ENCODE results near the gene COL4A5. TPM values are rescaled to one million over a fixed set of nuclear protein-coding genes. Genes with fewer than 3 reads are reported as not detected.
A peak's percentile ranks its signal among the peaks of the same experiment; 100 is the strongest.

Gene COL4A5
- total and polyA plus RNA-seq, 5 experiments from 2014 or later = not detected

GRCh38 chrX:108426262-108426661 is 13.4 kb upstream of the COL4A5 start:
- no peak overlapping the region for H3K4me3 Mint-ChIP-seq
- POLR2A ChIA-PET = no interaction called here
- H3K9me3 Mint-ChIP-seq = peaks cover 0 to 2% (median 0%) of the 10 kb centered on the region in 9 donors
- H3K27me3 Mint-ChIP-seq = peaks cover 0 to 12% (median 0%) of the 10 kb centered on the region in 5 donors
- DNase-seq (no peak), ATAC-seq (no peak)
- H3K4me1 Mint-ChIP-seq = no peaks in the 10 kb centered on the region
- H3K36me3 Mint-ChIP-seq = no peaks in the 10 kb centered on the region
- no peak overlapping the region for H3K27ac Mint-ChIP-seq

GRCh38 chrX:108435261-108435660 is 4.4 kb upstream of the COL4A5 start:
- Mint-ChIP-seq H3K9me3 (peaks cover 0 to 2% (median 0%) of the 10 kb centered on the region in 9 donors), H3K27ac (no peak overlapping the region), H3K36me3 (no peaks in the 10 kb centered on the region)

GRCh38 chrX:108437349-108438109 is 2.1 kb upstream of the COL4A5 start:
- peaks cover 12 to 17% (median 14%) of the 10 kb centered on the region in 5 donors for H3K27me3 Mint-ChIP-seq
- H3K4me3 Mint-ChIP-seq = no peak overlapping the region
- H3K4me1 Mint-ChIP-seq = peaks cover 3 to 15% (median 9%) of the 10 kb centered on the region in 4 donors
- H3K9me3 Mint-ChIP-seq = peaks cover 0 to 2% (median 0%) of the 10 kb centered on the region in 9 donors
- no peaks in the 10 kb centered on the region for H3K36me3 Mint-ChIP-seq
- ATAC-seq (no peak), DNase-seq (no peak)
- POLR2A ChIA-PET = no interaction called here
- H3K27ac Mint-ChIP-seq = no peak overlapping the region

More at GRCh38 chrX:108435261-108435660, 4.4 kb upstream of the COL4A5 start:
- POLR2A ChIA-PET = no interaction called here
- Mint-ChIP-seq H3K4me1 (peaks cover 0 to 10% (median 4%) of the 10 kb centered on the region in 4 donors), H3K27me3 (peaks cover 10 to 15% (median 11%) of the 10 kb centered on the region in 5 donors), H3K4me3 (no peak overlapping the region)
- no peak for DNase-seq
- no peak for ATAC-seq

DNA sequence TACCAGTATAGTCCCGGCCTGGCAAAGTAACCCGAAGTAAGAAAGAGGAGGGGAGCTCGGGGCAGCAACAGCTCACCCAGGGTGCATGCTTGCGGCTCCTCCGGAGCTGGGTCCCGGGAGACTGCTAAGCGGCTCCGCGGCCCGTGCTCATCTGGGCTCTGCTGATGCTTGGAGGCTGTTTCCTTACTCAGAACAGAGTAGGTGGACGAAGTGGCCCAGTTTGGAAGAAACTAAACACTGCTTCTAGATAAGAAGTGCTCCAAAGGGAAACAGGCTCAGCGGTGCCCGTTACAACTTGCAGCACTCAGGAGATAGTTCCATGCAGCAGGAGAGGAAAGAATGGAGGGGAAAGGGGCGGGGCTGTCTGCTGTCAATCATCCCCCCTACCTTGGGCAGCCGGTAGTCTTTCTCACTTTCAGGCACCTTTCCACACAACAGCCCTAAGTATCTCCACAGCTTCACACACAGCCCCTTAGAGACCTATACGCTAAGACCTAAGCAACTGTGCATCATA is 1.5 kb upstream of the COL4A5 start, which contains the start of gene COL4A6:
Gene COL4A6, minus strand, starts transcription at position 313 of the 514 bp plus-strand sequence. Its CDS starts 226 bp downstream, at position 87.
- H3K4me1 Mint-ChIP-seq = peaks cover 3 to 15% (median 9%) of the 10 kb centered on the region in 4 donors
- peaks cover 0 to 2% (median 0%) of the 10 kb centered on the region in 9 donors for H3K9me3 Mint-ChIP-seq
- ATAC-seq (no peak), DNase-seq (no peak)
- peaks cover 12 to 18% (median 16%) of the 10 kb centered on the region in 5 donors for H3K27me3 Mint-ChIP-seq
- POLR2A ChIA-PET = no interaction called here
- H3K27ac Mint-ChIP-seq = no peak within 1 kb of the TSS
- peak within 1 kb of the TSS in 6 of 10 donors; percentile 58 to 75 (median 70) for H3K4me3 Mint-ChIP-seq
- no peaks in the 10 kb centered on the region for H3K36me3 Mint-ChIP-seq

GRCh38 chrX:108439961-108440696 is 491 bp downstream of the COL4A5 start:
- Mint-ChIP-seq H3K36me3 (no peaks in the 10 kb centered on the region), H3K4me3 (peak overlapping the region; percentile 38 to 78 (median 64)), H3K4me1 (peaks cover 3 to 15% (median 9%) of the 10 kb centered on the region in 4 donors), H3K27ac (no peak overlapping the region), H3K9me3 (peaks cover 0 to 2% (median 0%) of the 10 kb centered on the region in 9 donors), H3K27me3 (peaks cover 10 to 20% (median 17%) of the 10 kb centered on the region in 5 donors)
- POLR2A ChIA-PET = no interaction called here
- no peak for DNase-seq
- no peak for ATAC-seq

GRCh38 chrX:108442901-108443464 is 3.3 kb downstream of the COL4A5 start:
- H3K4me1 Mint-ChIP-seq = peaks cover 3 to 15% (median 9%) of the 10 kb centered on the region in 4 donors
- peaks cover 0 to 2% (median 0%) of the 10 kb centered on the region in 9 donors for H3K9me3 Mint-ChIP-seq
- POLR2A ChIA-PET = no interaction called here
- H3K4me3 Mint-ChIP-seq = no peak overlapping the region
- no peaks in the 10 kb centered on the region for H3K36me3 Mint-ChIP-seq
- DNase-seq (no peak), ATAC-seq (no peak)
- no peak overlapping the region for H3K27ac Mint-ChIP-seq
- peaks cover 10 to 21% (median 10%) of the 10 kb centered on the region in 5 donors for H3K27me3 Mint-ChIP-seq

- ATAC-seq = no peak
- no peaks in the 10 kb centered on the region for H3K36me3 Mint-ChIP-seq
- no peak for DNase-seq
- POLR2A ChIA-PET = no interaction called here
- H3K27ac Mint-ChIP-seq = no peak overlapping the region
- no peaks in the 10 kb centered on the region for H3K4me1 Mint-ChIP-seq
- H3K27me3 Mint-ChIP-seq = peaks cover 0 to 7% (median 2%) of the 10 kb centered on the region in 5 donors
- peaks cover 0 to 2% (median 0%) of the 10 kb centered on the region in 9 donors for H3K9me3 Mint-ChIP-seq
- no peak overlapping the region for H3K4me3 Mint-ChIP-seq
Observed at GRCh38 chrX:108447303-108447702, 7.7 kb downstream of the COL4A5 start.

DNA sequence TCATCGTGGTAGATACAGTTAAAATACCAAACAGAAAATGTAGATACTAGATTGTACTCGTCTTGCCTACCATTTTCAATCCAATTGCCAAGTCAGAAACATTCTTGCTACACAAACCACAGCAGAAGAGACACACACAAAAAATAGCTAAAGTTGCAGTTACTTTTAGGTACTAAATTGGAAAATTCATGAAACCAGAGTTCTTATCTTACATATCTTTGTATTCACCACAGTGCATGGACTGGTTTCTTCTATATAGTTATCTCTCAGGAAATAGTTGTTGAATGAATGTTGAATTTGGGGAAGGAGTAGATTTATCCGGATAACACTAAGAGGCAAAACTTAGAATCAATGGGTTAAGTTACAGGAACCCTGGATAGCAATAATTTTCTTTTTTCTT is 14.2 kb downstream of the COL4A5 start:
- no peak for ATAC-seq
- no peak for DNase-seq
- POLR2A ChIA-PET = no interaction called here
- H3K27ac Mint-ChIP-seq = no peak overlapping the region
- no peaks in the 10 kb centered on the region for H3K36me3 Mint-ChIP-seq
- no peaks in the 10 kb centered on the region for H3K4me1 Mint-ChIP-seq
- H3K27me3 Mint-ChIP-seq = no peaks in the 10 kb centered on the region
- no peak overlapping the region for H3K4me3 Mint-ChIP-seq
- H3K9me3 Mint-ChIP-seq = peaks cover 0 to 8% (median 0%) of the 10 kb centered on the region in 9 donors

DNA sequence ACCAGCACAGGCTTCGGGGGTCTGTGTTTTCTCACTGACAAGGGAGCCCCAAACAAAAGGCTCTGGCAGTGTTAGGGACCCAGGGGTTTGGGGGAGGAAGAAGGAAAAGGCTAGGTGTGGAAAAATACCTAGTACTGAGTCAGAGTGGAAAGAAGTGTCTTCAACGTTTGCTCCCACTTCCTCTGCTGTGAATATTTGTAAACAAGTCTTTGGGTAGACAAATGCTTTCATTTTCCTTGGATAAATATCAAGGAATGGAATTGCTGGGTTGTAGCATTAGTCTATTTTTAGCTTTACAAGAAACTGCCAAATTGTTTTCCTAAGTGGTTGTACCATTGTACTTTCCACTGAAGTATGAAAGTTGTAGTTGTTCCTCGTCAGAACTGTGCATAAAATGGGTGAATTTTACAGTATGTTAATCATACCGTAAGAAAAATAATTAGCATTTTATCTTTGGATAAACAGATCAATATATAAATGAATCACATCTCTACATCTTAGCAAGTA is 17.4 kb downstream of the COL4A5 start:
- H3K9me3 Mint-ChIP-seq = peaks cover 0 to 5% (median 0%) of the 10 kb centered on the region in 9 donors
- H3K27ac Mint-ChIP-seq = no peak overlapping the region
- no peak for DNase-seq
- no peak overlapping the region for H3K4me3 Mint-ChIP-seq
- no peak for ATAC-seq
- no peaks in the 10 kb centered on the region for H3K4me1 Mint-ChIP-seq
- H3K27me3 Mint-ChIP-seq = no peaks in the 10 kb centered on the region
- H3K36me3 Mint-ChIP-seq = no peaks in the 10 kb centered on the region
- POLR2A ChIA-PET = no interaction called here

GRCh38 chrX:108464604-108465003 is 25.0 kb downstream of the COL4A5 start:
- no peaks in the 10 kb centered on the region for H3K36me3 Mint-ChIP-seq
- H3K4me3 Mint-ChIP-seq = no peak overlapping the region
- DNase-seq = no peak
- H3K27ac Mint-ChIP-seq = peak overlapping the region in 1 of 10 donors; percentile 29
- no peaks in the 10 kb centered on the region for H3K27me3 Mint-ChIP-seq
- H3K9me3 Mint-ChIP-seq = peaks cover 0 to 1% (median 0%) of the 10 kb centered on the region in 9 donors
- H3K4me1 Mint-ChIP-seq = no peaks in the 10 kb centered on the region
- no peak for ATAC-seq
- POLR2A ChIA-PET = no interaction called here

GRCh38 chrX:108468486-108468885 is 28.8 kb downstream of the COL4A5 start:
- Mint-ChIP-seq H3K36me3 (no peaks in the 10 kb centered on the region), H3K27ac (no peak overlapping the region), H3K27me3 (no peaks in the 10 kb centered on the region), H3K4me1 (no peaks in the 10 kb centered on the region), H3K9me3 (peaks cover 0 to 4% (median 0%) of the 10 kb centered on the region in 9 donors), H3K4me3 (no peak overlapping the region)
- POLR2A ChIA-PET = no interaction called here
- no peak for DNase-seq
- no peak for ATAC-seq

DNA sequence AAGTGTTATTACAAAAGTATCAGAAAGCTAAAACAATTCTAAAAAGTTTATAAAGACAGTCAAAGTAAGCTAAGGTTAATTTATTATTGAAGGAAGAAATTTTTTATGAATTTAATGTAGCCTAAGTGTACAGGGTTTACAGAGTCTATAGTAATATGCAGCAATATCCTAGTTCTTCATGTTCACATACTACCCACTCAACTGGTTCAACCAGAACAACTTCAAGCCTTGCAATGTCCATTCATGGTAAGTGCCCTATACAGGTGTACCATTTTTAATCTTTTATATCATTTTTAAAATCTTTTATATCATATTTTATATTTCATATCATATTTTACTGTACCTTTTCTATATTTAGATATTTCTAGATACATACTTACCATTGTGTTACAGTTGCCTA is 34.3 kb downstream of the COL4A5 start:
- Mint-ChIP-seq H3K27ac (no peak overlapping the region), H3K9me3 (peaks cover 0 to 6% (median 0%) of the 10 kb centered on the region in 9 donors), H3K36me3 (no peaks in the 10 kb centered on the region), H3K4me1 (no peaks in the 10 kb centered on the region), H3K4me3 (no peak overlapping the region), H3K27me3 (peaks cover 0 to 3% (median 0%) of the 10 kb centered on the region in 5 donors)
- POLR2A ChIA-PET = no interaction called here
- DNase-seq (no peak), ATAC-seq (no peak)
